NCI-H1092 (cell line): Measurements from ENCODE around the gene CFAP65.

ENCODE experiments used
- DNase-seq: peaks from one replicate; lab custom pipeline; 2025; lab: John Stamatoyannopoulos, UW

Gene CFAP65

DNA sequence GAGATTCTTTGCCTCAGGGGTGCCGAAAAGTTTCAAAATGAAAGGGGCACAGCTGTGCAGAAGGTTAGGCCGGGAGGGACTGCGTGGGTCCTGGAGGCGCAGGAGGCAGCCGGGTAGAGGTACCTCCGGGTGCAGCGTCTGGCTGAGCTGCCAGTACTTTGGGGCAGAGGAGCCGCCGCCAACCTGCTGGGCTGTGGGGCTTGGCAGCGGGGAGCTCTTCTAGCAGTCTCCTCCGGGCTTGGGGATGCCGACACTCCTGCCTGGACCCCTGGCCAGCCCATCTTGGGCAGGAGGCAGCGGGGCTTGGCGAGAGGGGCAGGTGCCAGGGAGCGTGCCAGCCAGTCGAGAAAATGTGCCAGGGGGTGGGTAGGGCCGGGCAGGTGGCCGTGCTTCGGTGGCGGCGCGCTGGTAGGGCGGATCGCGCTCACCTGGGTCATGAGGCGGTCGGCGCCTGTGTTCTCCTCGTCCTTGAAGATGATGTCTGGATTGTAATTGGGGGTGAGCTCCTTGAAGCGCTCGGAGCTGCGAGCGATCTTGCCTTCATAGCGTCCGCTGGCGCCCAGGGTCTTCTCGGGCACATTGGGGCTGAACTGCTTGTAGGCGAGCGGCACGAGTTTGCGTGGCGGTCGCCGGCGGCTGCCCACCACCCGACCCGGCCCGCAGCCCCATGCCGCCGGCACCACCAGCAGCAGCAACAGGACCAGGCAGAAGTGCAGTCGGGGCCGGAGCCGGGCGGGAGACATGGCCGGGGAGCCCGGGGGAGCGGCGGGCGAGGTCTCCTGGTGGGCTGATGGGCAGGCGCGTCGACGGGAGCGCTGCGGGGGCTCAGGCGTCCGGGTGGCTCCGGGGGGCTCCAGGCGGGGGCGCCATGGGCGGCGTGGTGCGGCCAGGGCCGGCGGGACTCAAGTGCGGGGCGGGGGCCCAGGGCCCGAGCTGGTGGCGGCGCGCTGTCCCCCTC, 18.7 kb upstream of the CFAP65 start:
- DNase-seq = no peak

DNA sequence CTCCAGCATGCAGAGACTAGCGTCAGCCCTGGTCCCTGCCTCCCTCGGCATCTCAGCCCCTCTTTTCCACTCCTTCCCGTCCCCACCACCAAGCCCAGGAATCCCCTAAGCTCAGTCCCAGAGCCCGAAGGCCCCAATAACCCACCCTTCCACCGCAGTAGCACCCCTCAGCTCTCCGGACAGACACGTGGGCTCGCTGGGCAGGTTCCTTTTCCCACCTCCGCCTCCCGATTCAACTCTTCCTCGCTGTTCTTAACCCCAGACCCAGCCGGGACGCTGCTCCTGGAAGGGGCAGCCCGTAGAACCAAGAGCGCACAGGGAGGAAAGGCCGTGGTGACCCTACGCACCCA, 18.0 kb upstream of the CFAP65 start:
- no peak for DNase-seq

GRCh38 chr2:219058541-219059374, 17.4 kb upstream of the CFAP65 start:
- no peak for DNase-seq

DNA sequence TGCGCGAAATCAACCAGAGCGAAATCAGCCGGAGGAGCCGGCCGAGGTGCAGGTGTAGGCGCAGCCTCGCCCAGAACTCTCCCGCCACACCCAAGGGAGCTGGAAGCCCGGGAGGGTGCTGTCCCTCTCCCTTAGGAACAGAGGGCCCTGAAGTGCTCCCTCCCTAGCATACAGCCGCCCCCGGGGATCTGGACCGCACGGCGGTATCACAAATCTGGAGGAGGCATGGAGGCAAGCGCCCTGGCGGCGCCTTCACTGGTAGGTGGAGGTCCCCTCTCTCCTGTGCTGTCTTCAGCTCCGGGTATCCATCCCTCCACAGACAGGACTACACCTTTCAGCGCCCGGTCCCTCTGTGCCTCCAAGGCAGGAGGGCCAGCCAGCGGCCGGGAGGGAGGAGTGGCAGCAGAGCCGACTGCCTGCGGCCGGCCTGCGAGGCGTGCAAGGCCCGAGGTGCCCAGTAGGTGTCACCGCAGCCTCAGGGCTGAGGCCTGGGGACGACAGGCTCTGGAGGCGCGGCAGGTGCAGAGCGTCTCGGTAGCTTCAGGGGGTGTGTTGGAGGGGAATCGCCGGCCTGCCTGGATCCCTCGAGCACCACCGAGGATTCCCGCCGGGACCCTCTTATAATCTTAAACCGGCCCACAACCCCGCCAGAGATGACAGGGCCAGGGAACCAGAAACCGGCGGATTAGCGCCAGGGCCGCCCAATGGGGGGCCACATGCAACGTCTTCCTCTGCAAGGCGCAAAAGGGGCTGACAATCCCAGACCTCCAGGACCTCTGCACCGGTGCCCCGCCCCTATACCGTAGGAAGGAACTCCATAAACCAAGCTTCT, 16.6 kb upstream of the CFAP65 start:
- DNase-seq = peak; percentile 49

- no peak for DNase-seq
Measured at GRCh38 chr2:219056896-219057708, 15.8 kb upstream of the CFAP65 start.

DNA sequence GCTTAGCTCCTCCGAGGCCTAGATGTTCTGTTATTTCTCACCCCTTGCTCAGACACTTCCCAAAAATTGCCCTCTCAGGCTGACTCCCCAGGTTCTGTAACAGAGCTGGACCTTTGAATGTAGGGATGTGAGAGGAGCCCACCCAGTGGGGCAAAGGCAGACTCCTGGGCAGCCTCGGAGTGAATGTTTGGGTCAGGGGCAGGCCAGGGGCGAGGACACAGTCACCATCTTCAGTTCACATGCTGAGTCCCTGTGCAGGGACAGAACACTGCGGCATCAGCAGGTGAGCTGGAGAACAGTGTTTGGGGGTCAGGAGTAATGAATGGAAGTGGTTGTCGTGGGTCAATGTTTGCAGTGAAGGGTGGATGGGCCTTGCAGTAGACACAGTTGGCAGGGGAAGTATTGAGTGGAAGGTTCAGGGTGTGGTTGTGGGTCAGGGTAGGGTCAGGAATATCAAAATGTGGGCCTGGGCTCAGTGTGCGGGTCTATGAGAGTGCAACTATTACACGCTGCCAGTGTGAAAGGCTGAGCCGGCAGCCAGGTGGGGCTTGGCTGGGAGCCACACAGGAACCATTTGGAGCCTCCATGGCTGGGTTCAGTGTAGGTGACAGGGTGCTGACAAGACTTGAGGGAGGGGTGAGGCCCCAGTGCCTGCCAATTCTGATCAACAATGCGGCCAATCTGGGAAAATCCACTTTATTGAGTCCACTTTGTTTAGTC, 15.0 kb upstream of the CFAP65 start:
- DNase-seq = no peak

- no peak for DNase-seq
Measured at GRCh38 chr2:219054956-219055903, 13.9 kb upstream of the CFAP65 start.

- DNase-seq = no peak
Measured at GRCh38 chr2:219049282-219049681, 8.0 kb upstream of the CFAP65 start.

GRCh38 chr2:219045937-219046550, 4.7 kb upstream of the CFAP65 start:
- DNase-seq = no peak

GRCh38 chr2:219042750-219043149, 1.4 kb upstream of the CFAP65 start:
- no peak for DNase-seq

DNA sequence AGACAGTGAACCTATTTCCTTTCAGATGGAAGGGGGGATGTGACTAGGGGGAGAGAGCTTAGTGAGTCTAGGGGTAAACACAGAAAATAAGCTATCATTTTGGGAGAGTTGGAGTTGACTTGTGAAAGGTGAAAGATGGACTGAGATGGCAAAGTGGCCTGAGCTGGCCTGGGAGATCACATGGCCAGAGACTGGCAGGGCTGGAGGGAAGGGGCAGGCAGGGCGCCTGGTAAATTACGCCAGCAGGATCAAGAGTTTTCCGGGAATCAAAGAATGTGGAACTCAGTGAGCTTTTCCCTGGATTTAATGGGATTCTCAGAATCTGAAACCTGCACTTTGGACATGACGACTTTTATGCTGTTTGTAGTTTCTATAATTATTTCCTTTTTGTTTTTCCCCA, 841 bp upstream of the CFAP65 start:
- DNase-seq = no peak

GRCh38 chr2:219038600-219038999, 2.7 kb downstream of the CFAP65 start:
- no peak for DNase-seq

- no peak for DNase-seq
Measured at GRCh38 chr2:219037783-219038499, 3.4 kb downstream of the CFAP65 start.

DNA sequence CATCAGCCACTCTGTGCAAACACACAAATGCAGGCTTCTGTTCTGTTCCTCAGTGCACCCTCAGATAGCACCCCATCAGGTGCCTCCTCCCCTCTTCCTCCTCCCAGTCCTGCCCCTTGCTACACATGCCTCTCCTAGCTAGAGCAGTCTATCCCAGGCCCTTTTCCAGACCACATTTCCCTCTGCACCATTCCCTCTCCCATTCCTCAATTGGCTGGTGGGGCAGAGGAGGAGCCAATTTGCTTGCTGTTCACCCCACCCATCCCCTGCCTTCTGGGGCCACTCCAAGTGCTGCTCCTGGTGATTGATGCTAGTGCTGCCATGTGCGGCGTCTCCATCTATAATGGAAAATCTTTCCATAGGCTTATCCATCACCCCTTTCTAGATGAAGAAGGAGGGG, 5.4 kb downstream of the CFAP65 start:
- DNase-seq = no peak

DNA sequence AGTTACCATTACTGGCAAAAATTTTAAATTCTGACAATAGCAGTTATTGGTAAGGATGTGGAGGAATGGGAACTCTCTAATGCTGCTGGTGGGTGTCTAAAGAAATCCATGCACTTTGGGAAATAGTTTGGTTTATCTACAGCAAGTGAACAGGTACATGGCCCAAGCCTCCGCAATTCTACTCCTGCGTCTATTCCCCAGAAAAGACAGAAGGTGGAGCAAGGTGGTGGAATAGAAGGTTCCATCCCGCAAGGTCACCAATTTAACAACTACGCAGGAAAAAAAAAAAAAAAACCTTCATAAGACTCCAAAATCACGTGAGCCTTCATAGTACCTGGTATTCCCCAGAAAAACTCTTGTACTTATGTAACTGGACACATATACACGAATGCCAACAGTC, 6.5 kb downstream of the CFAP65 start:
- DNase-seq = no peak

GRCh38 chr2:219032051-219032745, 9.1 kb downstream of the CFAP65 start:
- no peak for DNase-seq

DNA sequence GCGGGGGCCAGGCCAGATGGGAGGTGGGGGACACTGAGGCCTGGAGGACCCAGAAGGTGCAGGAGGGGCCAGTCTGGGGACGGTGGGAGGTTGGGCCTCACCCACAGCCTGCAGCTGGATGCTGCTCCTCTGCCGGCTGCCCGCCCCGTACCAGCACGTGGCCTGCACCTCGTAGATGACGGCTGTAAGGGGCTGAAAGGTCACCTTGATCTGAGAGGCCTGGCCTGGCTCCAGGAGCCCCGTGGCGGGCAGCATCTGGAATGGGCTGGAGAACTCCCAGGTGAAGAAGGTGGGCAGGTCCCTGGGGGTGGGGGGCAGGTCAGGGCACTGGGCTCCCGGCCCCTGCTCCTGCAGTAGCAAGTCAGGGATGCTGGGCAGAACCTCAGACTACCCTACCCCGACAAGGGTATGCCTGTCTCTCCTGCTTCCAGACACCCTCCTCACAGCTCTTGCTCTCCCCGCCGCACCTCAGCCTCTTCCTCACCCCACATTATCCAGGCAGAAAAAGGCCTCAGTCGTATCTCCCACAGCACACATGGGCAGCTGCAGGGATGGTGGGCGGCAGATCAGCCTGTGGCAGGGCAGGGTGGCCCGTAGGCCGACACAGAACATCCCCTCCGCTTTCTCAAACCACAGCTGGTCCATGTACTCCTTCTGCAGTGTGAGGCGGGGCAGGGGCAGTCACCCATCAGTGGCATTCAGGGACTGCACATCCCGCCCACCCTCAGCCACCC, 10.1 kb downstream of the CFAP65 start:
- no peak for DNase-seq
